ENCODE results near the gene TMPRSS11A. TPM values are rescaled to one million over a fixed set of nuclear protein-coding genes. Genes with fewer than 3 reads are reported as not detected.

TMPRSS11A gene
- total and polyA plus RNA-seq, 10 donors = 0.07 TPM; not detected in 9

GRCh38 chr4:67885762-67886161 lies 77.5 kb downstream of the TMPRSS11A start:
- 29 to 59% (median 45%) methylated on average over 6 of the region's 6 CpGs for WGBS, 5 donors
- Histone ChIP-seq H3K27me3 (replicated peaks in 1 of 7) (no peaks in the 10 kb centered on the region), H3K27ac (peak overlapping the region in 3 of 8 donors; percentile 1 to 3 (median 3)), H3K36me3 (no peaks in the 10 kb centered on the region), H3K4me3 (no peak overlapping the region), H3K4me1 (no peaks in the 10 kb centered on the region), H3K9me3 (no peaks in the 10 kb centered on the region)
- no peak for DNase-seq
- intact Hi-C loops (cut with DNase I; ENCODE audit: low total_unique reads) = no loop called here
- TF ChIP-seq CTCF (IDR thresholded peaks at IDR 0.05 in 8 of 11, conservative IDR thresholded peaks at IDR 0.05 in 3 of 11) (no peak), POLR2AphosphoS5 (IDR thresholded peaks at IDR 0.05) (no peak), POLR2A (IDR thresholded peaks at IDR 0.05) (no peak)

- no peak for DNase-seq
- H3K4me1 ChIP-seq = no peaks in the 10 kb centered on the region
- intact Hi-C loops (cut with DNase I; ENCODE audit: low total_unique reads) = no loop called here
- no peak overlapping the region for H3K27ac ChIP-seq
- H3K4me3 ChIP-seq = no peak overlapping the region
- H3K36me3 ChIP-seq = no peaks in the 10 kb centered on the region
- TF ChIP-seq CTCF (IDR thresholded peaks at IDR 0.05 in 8 of 11, conservative IDR thresholded peaks at IDR 0.05 in 3 of 11) (no peak), POLR2AphosphoS5 (IDR thresholded peaks at IDR 0.05) (no peak), POLR2A (IDR thresholded peaks at IDR 0.05) (no peak)
- H3K27me3 ChIP-seq (replicated peaks in 1 of 7) = no peaks in the 10 kb centered on the region
- H3K9me3 ChIP-seq = no peaks in the 10 kb centered on the region
These were observed 78.6 kb downstream of the TMPRSS11A start for GRCh38 chr4:67884701-67885100.

GRCh38 chr4:67883902-67884301 lies 79.4 kb downstream of the TMPRSS11A start, which contains the start of gene TMPRSS11D:
TMPRSS11D (minus strand) TSS chr4:67884002; CDS start chr4:67883933, 69 bp downstream.
- Histone ChIP-seq H3K27me3 (replicated peaks in 1 of 7) (no peaks in the 10 kb centered on the region), H3K4me1 (no peaks in the 10 kb centered on the region), H3K36me3 (no peaks in the 10 kb centered on the region), H3K27ac (peak within 1 kb of the TSS in 2 of 8 donors; percentile 45 to 54), H3K4me3 (no peak within 1 kb of the TSS), H3K9me3 (no peaks in the 10 kb centered on the region)
- DNase-seq = no peak
- TF ChIP-seq POLR2A (IDR thresholded peaks at IDR 0.05) = no peak
- TF ChIP-seq POLR2AphosphoS5 (IDR thresholded peaks at IDR 0.05) = no peak
- TF ChIP-seq CTCF (IDR thresholded peaks at IDR 0.05 in 8 of 11, conservative IDR thresholded peaks at IDR 0.05 in 3 of 11) = no peak
- intact Hi-C loops (cut with DNase I; ENCODE audit: low total_unique reads) = no loop called here
- WGBS, 5 donors = 73 to 88% (median 82%) methylated on average over 1 of the region's 1 CpG

- Histone ChIP-seq H3K4me1 (no peaks in the 10 kb centered on the region), H3K27ac (peak overlapping the region in 2 of 8 donors; percentile 45 to 54), H3K9me3 (no peaks in the 10 kb centered on the region), H3K27me3 (replicated peaks in 1 of 7) (no peaks in the 10 kb centered on the region), H3K4me3 (no peak overlapping the region), H3K36me3 (no peaks in the 10 kb centered on the region)
- intact Hi-C loops (cut with DNase I; ENCODE audit: low total_unique reads) = no loop called here
- TF ChIP-seq POLR2AphosphoS5 (IDR thresholded peaks at IDR 0.05) (no peak), CTCF (IDR thresholded peaks at IDR 0.05 in 8 of 11, conservative IDR thresholded peaks at IDR 0.05 in 3 of 11) (no peak), POLR2A (IDR thresholded peaks at IDR 0.05) (no peak)
- 39 to 65% (median 59%) methylated on average over 5 of the region's 5 CpGs for WGBS, 5 donors
- no peak for DNase-seq
These were observed 79.8 kb downstream of the TMPRSS11A start for GRCh38 chr4:67883458-67883857.
